HG03159 (cell line): ENCODE data around the gene PLAA.
"Not testable (repeated sequence)": the region's sequence is repeated elsewhere in the genome, so short reads cannot be mapped to it uniquely, and the experiment has no call there.

Experiments
- ATAC-seq: cut with Tn5 transposase; IDR thresholded peaks from one replicate; pipeline ENCODE4 v1.9.1; 2021; ENCODE audit warnings: mild to moderate bottlenecking, moderate library complexity; ENCODE audit not compliant: unreplicated experiment

The PLAA gene

GRCh38 chr9:26935847-26936246, 11.2 kb downstream of the PLAA start:
- no peak for ATAC-seq

DNA sequence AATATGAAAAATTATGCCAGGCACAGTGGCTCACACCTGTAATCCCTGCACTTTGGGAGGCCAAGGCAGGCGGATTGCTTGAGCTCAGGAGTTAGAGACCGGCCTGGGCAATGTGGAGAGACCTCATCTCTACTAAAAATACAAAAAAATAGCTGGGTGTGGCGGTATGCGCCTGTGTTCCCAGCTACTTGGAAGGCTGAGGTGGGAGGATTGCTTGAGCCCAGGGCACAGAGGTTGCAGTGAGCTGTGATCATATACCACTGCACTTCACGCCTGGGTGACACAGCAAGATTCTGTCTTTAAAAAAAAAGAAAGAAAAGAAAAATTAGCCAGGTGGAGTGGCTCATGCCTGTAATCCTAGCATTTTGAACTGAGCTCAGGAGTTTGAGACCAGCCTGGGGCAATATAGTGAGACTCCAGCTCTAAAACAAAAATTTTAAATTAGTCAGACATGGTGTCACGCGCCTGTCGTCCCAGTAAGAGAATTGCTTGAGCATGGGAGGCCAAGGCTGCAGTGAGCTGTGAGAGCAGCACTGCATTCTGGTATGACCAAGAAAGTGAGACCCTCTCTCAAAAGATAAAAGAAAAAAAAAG, 18.0 kb downstream of the PLAA start:
- no peak for ATAC-seq

- ATAC-seq = no peak
Observed at GRCh38 chr9:26925609-26926008, 21.4 kb downstream of the PLAA start.

DNA sequence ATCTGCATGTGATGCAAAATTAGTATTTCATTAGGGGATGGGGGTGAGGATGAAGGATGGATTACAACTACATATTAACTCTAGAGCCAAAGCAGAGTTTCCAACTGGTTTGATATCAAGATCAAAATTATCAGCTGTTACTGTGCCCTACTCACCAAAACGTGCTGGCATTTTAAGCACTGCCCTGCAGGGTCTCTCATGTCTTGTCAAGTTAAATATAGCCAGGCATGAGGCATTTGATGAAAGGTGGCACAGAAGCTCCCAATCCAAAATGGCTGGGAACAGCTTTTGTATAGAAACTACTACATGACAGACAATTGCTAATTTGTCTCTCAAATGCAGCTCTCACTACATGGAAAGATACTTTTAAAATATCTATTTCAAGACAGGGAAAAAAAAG, 27.3 kb downstream of the PLAA start:
- no peak for ATAC-seq

DNA sequence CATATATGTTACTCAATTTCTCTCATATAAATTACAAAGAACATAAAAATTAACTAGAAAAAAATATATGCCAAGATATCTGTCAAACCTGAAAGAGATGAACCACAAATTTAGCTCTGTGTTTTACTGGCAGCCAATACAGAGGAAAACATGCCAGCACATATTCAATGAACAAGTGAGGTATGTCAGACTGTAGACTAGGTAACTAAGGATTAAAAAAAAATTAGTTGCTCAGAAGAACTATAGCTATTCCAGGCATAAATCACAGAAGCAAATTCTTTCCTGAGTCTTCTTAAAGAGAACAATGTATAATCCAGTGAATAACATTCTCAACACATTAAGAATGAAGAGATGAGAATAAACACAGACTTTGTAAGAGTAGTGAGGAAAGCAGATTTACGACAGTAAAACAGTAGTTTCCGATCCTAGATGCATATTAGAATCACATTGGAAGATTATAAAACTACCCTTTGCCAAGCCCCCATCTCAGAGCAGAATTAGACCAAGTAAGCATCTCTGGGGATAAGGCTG, 33.8 kb downstream of the PLAA start:
- ATAC-seq = no peak

- no peak for ATAC-seq
Observed at GRCh38 chr9:26904671-26905070, 42.4 kb downstream of the PLAA start.

- ATAC-seq = no peak
Observed at GRCh38 chr9:26904070-26904469, 43.0 kb downstream of the PLAA start.

DNA sequence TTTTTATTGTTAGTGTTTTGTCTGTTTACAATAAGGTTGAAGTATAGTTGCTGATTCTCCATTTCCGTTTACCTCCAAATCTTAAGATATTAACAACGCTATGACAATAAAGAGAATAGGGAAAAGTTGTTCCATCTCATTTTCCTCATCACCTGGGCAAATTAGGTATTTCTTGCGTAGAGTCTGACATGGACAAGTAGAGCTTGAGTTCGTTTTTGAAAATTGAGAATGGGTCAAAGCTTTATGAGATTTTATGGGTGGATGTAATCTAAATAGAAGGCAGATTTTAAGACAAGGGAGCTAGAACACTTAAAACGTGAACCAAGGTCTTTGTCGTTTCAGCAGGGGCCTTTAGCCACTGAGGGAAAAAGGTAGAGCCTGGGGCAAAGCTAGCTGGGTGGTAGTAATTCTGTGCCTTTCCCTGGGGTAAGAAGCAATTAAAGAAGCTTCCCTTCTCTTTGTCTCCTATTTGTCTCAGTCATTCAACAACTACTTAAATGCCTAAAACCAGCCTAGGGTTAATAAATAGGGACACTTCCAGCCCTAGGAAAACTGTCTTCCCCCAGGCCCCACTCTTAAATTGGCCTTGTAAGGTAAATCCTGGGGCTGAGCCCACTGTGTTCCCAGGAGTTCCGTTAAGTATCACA, 53.9 kb downstream of the PLAA start:
- ATAC-seq = no peak

DNA sequence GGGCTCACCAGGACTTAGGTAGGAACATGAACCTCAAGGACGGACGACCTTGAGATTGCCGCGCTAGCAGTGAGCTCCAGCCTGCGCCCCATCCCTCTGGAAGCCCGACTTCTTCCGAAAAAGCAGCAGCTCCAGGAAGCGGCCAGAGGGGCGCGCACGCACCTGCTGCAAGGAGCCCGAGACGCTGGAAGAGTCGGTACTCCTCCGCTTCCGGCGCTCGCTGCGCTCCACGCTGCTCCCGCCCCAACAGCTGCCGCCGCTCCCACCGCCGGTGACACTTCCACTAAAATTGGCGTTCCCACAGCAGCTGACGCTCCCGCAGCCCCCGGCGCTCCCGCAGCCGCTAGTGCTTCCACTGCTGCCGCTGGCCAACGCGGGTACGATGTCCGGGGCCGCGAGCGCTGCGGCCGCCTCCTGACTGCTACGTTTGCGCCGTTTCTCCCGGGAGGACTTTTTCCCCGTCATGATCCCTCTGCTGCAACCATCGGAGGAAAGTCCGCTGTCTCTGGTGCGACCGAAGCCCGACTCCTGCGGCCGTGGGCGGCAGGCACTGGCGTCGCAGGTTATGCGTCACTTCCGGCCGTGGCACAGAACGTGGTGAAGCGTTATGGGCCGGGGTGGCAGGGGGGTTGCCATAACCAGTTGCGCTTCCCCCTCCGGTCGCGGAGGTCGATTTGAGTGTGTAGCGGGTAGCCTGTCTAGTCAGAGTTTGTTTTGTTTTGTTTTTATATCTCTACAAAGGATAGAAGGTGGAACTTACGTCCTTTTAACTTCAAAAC, 54.6 kb downstream of the PLAA start, which contains the start of gene CAAP1:
Gene CAAP1, minus strand, starts transcription at position 552 of the 779 bp plus-strand sequence. Its CDS starts 87 bp downstream, at position 465.
- peak; percentile 96 for ATAC-seq

- no peak for ATAC-seq
Observed at GRCh38 chr9:26891726-26892125, 55.3 kb downstream of the PLAA start.

DNA sequence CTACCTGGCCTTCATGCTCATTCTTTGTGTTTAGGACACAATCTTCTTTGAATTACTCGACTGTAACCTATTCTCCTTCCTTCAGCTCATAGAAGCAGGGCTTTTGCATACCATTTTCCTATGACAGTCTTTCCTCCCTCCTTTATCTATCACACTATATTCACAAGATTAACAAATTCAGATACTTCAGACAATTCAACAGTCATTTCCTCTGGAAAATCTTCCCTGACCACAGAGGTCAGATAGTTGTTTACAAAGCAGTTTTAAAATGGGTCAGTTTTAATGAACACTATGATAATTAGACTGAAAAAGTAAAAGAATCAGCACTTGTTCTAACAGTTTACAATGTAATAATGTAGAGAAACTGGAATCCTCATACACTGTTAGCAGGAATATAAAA, 58.8 kb downstream of the PLAA start:
- ATAC-seq = no peak

- ATAC-seq = no peak
Observed at GRCh38 chr9:26882154-26882553, 64.9 kb downstream of the PLAA start.

- no peak for ATAC-seq
Observed at GRCh38 chr9:26880262-26880661, 66.8 kb downstream of the PLAA start.

DNA sequence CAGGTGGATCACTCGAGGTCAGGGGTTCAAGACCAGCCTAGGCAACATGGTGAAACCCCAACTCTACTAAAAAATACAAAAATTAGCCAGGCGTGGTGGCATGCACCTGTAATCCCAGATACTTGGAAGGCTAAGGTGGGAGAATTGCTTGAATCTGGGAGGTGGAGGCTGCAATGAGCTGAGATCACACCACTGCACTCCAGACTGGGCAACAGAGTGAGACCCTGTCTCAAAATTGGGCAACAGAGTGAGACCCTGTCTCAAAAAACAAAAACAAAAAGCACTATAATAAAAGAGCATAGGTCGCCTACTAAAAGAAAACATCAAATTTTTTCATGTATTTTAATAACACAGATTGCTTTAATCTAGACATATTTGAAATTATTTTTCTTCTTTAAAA, 71.9 kb downstream of the PLAA start:
- ATAC-seq = not testable (repeated sequence)

- no peak for ATAC-seq
Observed at GRCh38 chr9:26870292-26870691, 76.8 kb downstream of the PLAA start.

DNA sequence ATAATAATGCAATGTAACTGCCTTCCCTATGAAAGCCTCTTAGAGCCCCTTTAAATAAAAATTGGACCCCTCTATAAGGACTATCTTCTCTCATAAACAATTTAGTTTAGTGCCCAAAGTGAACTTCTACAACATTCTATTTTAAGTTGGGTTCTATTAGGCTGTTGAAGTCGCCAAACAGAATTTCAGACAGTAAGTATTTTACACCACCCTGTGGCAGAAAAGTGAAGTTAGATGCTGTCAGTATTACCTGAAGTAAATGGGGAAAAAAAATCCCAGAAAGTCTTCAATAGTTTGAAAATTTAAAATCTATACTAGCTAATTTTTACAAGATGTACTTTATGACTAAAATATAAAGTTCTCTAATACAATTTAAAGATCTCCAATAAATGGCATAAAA, 84.0 kb downstream of the PLAA start:
- no peak for ATAC-seq

- ATAC-seq = peak; percentile 83
Observed at GRCh38 chr9:26856413-26857032, 90.5 kb downstream of the PLAA start.
